Left renal cortex interstitium (tissue), 4 donors: ENCODE measurements around the gene NCK2. TPM values are rescaled to one million over a fixed set of nuclear protein-coding genes. Genes with fewer than 3 reads are reported as not detected.

Source experiments
- DNase-seq, 4 donors: peaks; one replicate each; pipeline ENCODE4 v3.0.0-alpha.2; 2013; ENCODE audit warnings: low read depth in 4 of 4, low spot score in 2 of 4, missing footprints in 1 of 4
- polyA plus RNA-seq, 4 donors: library from polyadenylated mRNA; unstranded; fragments of 120-200 nt; gene quantifications; one replicate each; pipeline ENCODE4 v1.2.1, GENCODE V29; 2013; ENCODE audit not compliant: insufficient read length in 4 of 4

The NCK2 gene
- polyA plus RNA-seq, 4 donors: 62.5 to 69.4 (median 66.2) TPM

- DNase-seq: no peak
Measured at GRCh38 chr2:105866216-105867185, 121.8 kb downstream of the NCK2 start.

GRCh38 chr2:105867587-105867986 lies 122.9 kb downstream of the NCK2 start:
- DNase-seq: no peak

GRCh38 chr2:105868060-105868459 lies 123.3 kb downstream of the NCK2 start:
- DNase-seq: no peak

GRCh38 chr2:105869341-105869740 lies 124.6 kb downstream of the NCK2 start:
- no peak for DNase-seq

GRCh38 chr2:105870062-105870461 lies 125.3 kb downstream of the NCK2 start:
- DNase-seq: no peak

- DNase-seq: no peak
Measured at GRCh38 chr2:105870858-105871257, 126.1 kb downstream of the NCK2 start.

GRCh38 chr2:105872142-105872728 lies 127.5 kb downstream of the NCK2 start:
- no peak for DNase-seq

- no peak for DNase-seq
Measured at GRCh38 chr2:105872830-105873229, 128.1 kb downstream of the NCK2 start.

GRCh38 chr2:105873281-105873680 lies 128.6 kb downstream of the NCK2 start:
- no peak for DNase-seq

GRCh38 chr2:105873721-105874120 lies 129.0 kb downstream of the NCK2 start:
- no peak for DNase-seq

- no peak for DNase-seq
Measured at GRCh38 chr2:105874466-105874865, 129.8 kb downstream of the NCK2 start.

GRCh38 chr2:105875241-105875640 lies 130.5 kb downstream of the NCK2 start:
- no peak for DNase-seq

- no peak for DNase-seq
Measured at GRCh38 chr2:105876191-105876590, 131.5 kb downstream of the NCK2 start.

GRCh38 chr2:105877945-105878344 lies 133.2 kb downstream of the NCK2 start:
- DNase-seq: no peak

- no peak for DNase-seq
Measured at GRCh38 chr2:105879106-105879802, 134.5 kb downstream of the NCK2 start.

- no peak for DNase-seq
Measured at GRCh38 chr2:105879803-105880300, 135.1 kb downstream of the NCK2 start.

GRCh38 chr2:105880637-105881036 lies 135.9 kb downstream of the NCK2 start:
- no peak for DNase-seq

- no peak for DNase-seq
Measured at GRCh38 chr2:105881286-105882136, 136.8 kb downstream of the NCK2 start.

- no peak for DNase-seq
Measured at GRCh38 chr2:105882341-105882740, 137.6 kb downstream of the NCK2 start.

GRCh38 chr2:105882920-105883435 lies 138.3 kb downstream of the NCK2 start:
- no peak for DNase-seq
